H1 (cell line): ENCODE data around the gene PKD1. TPM values are rescaled to one million over a fixed set of nuclear protein-coding genes. Genes with fewer than 3 reads are reported as not detected.
A peak's percentile ranks its signal among the peaks of the same experiment; 100 is the strongest.

ENCODE experiments used
- CTCF ChIA-PET: fragments of 300-600 bp; sonication (Branson Sonifier 250); formaldehyde crosslinking; loops from one replicate; lab custom pipeline; 2021; ENCODE audit not compliant: partially characterized antibody; lab: Charles Lee
- POLR2A ChIA-PET: fragments of 300-600 bp; sonication (Branson Sonifier 250); formaldehyde crosslinking; loops from one replicate; lab custom pipeline; 2021; ENCODE audit warnings: inconsistent platforms; ENCODE audit not compliant: partially characterized antibody; lab: Charles Lee
- DNase-seq, 2 experiments: peaks; one replicate each; pipeline versions ENCODE4 v3.0.0 to v3.0.0-alpha.2; 2010 to 2022; ENCODE audit warnings: low spot score in 2 of 2, low read depth in 1 of 2, mixed read lengths in 1 of 2
- FAIRE-seq: peaks from 2 replicates; lab custom pipeline; 2011; peaks lifted over from hg19 to GRCh38; lab: Jason Lieb, UNC
- H2AFZ ChIP-seq: 2 replicates; pipeline ENCODE4 v1.8.1; 2012; ENCODE audit warnings: low read length, inconsistent platforms
- H2AK5ac ChIP-seq: 2 replicates; pipeline ENCODE4 v1.6.1; 2013; ENCODE audit warnings: low read depth, low read length
- H2BK120ac ChIP-seq: replicated peaks from 2 replicates; pipeline ENCODE3; 2013; ENCODE audit warnings: low read depth, low read length, inconsistent platforms
- H2BK12ac ChIP-seq: 2 replicates; pipeline ENCODE4 v1.6.1; 2013; ENCODE audit warnings: low read depth, low read length
- H2BK15ac ChIP-seq: 2 replicates; pipeline ENCODE4 v1.6.1; 2013; ENCODE audit warnings: low read length
- H2BK20ac ChIP-seq: 2 replicates; pipeline ENCODE4 v1.6.1; 2013; ENCODE audit warnings: low read length
- H2BK5ac ChIP-seq: 2 replicates; pipeline ENCODE4 v1.6.1; 2013; ENCODE audit warnings: low read depth, low read length
- H3K14ac ChIP-seq: 2 replicates; pipeline ENCODE4 v1.6.1; 2013; ENCODE audit warnings: inconsistent platforms; ENCODE audit not compliant: insufficient read length
- H3K18ac ChIP-seq: 2 replicates; pipeline ENCODE4 v1.6.1; 2013; ENCODE audit warnings: low read length; ENCODE audit errors: extremely low read depth
- H3K23ac ChIP-seq: 2 replicates; pipeline ENCODE4 v1.6.1; 2013; ENCODE audit warnings: inconsistent platforms; ENCODE audit not compliant: insufficient read length
- H3K23me2 ChIP-seq: 2 replicates; pipeline ENCODE4 v1.6.1; 2013; ENCODE audit warnings: low read depth, low read length
- H3K27ac ChIP-seq: 2 replicates; pipeline ENCODE4 v1.6.1; 2011; ENCODE audit warnings: low read depth, low read length, inconsistent platforms
- H3K27me3 ChIP-seq, 4 experiments: replicated peaks in 1 of 4; 1 replicate in 1 of 4; 2 replicates in 3 of 4; pipeline versions ENCODE4 v1.6.1 to v1.8.1; 2011 to 2013; ENCODE audit warnings: low read length in 3 of 4, mild to moderate bottlenecking in 3 of 4, inconsistent platforms in 2 of 4, mixed read lengths in 2 of 4, moderate library complexity in 1 of 4; ENCODE audit not compliant: control insufficient read depth in 3 of 4, insufficient read depth in 3 of 4; ENCODE audit errors: extremely low read depth in 1 of 4
- H3K36me3 ChIP-seq, 4 experiments: 2 replicates each; pipeline versions ENCODE4 v1.6.1 to v1.8.1; 2011 to 2013; ENCODE audit warnings: mild to moderate bottlenecking in 4 of 4, low read length in 3 of 4, moderate library complexity in 2 of 4, control low read depth in 1 of 4, inconsistent platforms in 1 of 4; ENCODE audit not compliant: insufficient read depth in 4 of 4, control insufficient read depth in 2 of 4
- H3K4ac ChIP-seq: replicated peaks from 2 replicates; pipeline ENCODE3; 2013; ENCODE audit warnings: low read length, low read depth, mixed read lengths, inconsistent platforms; ENCODE audit not compliant: insufficient read length
- H3K4me1 ChIP-seq, 4 experiments: replicated peaks in 1 of 4; 1 replicate in 1 of 4; 2 replicates in 3 of 4; pipeline versions ENCODE4 v1.6.1 to v1.8.1; 2011 to 2013; ENCODE audit warnings: low read length in 3 of 4, inconsistent platforms in 2 of 4, mixed read lengths in 1 of 4; ENCODE audit not compliant: insufficient read depth in 4 of 4, control insufficient read depth in 3 of 4
- H3K4me2 ChIP-seq, 2 experiments: 2 replicates each; pipeline versions ENCODE4 v1.6.1 to v1.8.1; 2011 to 2013; ENCODE audit warnings: low read depth in 2 of 2, low read length in 2 of 2, control low read depth in 1 of 2, inconsistent platforms in 1 of 2, mild to moderate bottlenecking in 1 of 2; ENCODE audit not compliant: insufficient read depth in 1 of 2
- H3K4me3 ChIP-seq, 4 experiments: fragments of 200-600, 300-600 bp in 1 of 4; sonication (generic), shearing (Covaris generic), sonication (Bioruptor Twin) in 1 of 4; 2 replicates each; pipeline versions ENCODE4 v1.5.1 to v1.8.1; 2011 to 2016; ENCODE audit warnings: low read length in 4 of 4, low read depth in 3 of 4, control low read depth in 2 of 4, inconsistent platforms in 2 of 4, mild to moderate bottlenecking in 2 of 4, mixed read lengths in 1 of 4, moderate library complexity in 1 of 4; ENCODE audit not compliant: insufficient read depth in 2 of 4; ENCODE audit errors: extremely low read depth in 1 of 4
- H3K56ac ChIP-seq: replicated peaks from 2 replicates; pipeline ENCODE3; 2013; ENCODE audit warnings: low read depth, mild to moderate bottlenecking, mixed read lengths, low read length, inconsistent platforms; ENCODE audit not compliant: insufficient read length
- H3K79me1 ChIP-seq: 2 replicates; pipeline ENCODE4 v1.6.1; 2013; ENCODE audit warnings: low read depth, low read length, control low read depth
- H3K79me2 ChIP-seq, 2 experiments: 2 replicates each; pipeline versions ENCODE4 v1.6.1 to v1.8.1; 2012 to 2013; ENCODE audit warnings: low read length in 2 of 2, mild to moderate bottlenecking in 2 of 2, inconsistent platforms in 1 of 2; ENCODE audit not compliant: insufficient read depth in 2 of 2, control insufficient read depth in 1 of 2
- H3K9ac ChIP-seq, 4 experiments: replicated peaks in 1 of 4; 1 replicate in 1 of 4; 2 replicates in 3 of 4; pipeline versions ENCODE4 v1.6.1 to v1.8.1; 2011 to 2013; ENCODE audit warnings: low read depth in 3 of 4, low read length in 3 of 4, control low read depth in 2 of 4, mild to moderate bottlenecking in 2 of 4, moderate library complexity in 2 of 4, inconsistent platforms in 1 of 4; ENCODE audit errors: extremely low read depth in 1 of 4
- H3K9me3 ChIP-seq, 2 experiments: 2 replicates each; pipeline versions ENCODE4 v1.6.1 to v1.8.1; 2012 to 2013; ENCODE audit warnings: mild to moderate bottlenecking in 2 of 2, moderate library complexity in 2 of 2, control low read depth in 1 of 2, inconsistent platforms in 1 of 2, low read depth in 1 of 2, low read length in 1 of 2, mixed read lengths in 1 of 2; ENCODE audit not compliant: insufficient read depth in 2 of 2
- H4K20me1 ChIP-seq, 2 experiments: replicated peaks in 1 of 2; 2 replicates each; pipeline versions ENCODE3 to v1.8.1; 2011 to 2013; ENCODE audit warnings: inconsistent platforms in 2 of 2, low read length in 2 of 2, mild to moderate bottlenecking in 1 of 2; ENCODE audit not compliant: insufficient read depth in 2 of 2, control insufficient read depth in 1 of 2
- H4K5ac ChIP-seq: 2 replicates; pipeline ENCODE4 v1.6.1; 2013; ENCODE audit warnings: low read length, low read depth, mixed read lengths, inconsistent platforms; ENCODE audit not compliant: insufficient read length
- H4K8ac ChIP-seq: 2 replicates; pipeline ENCODE4 v1.8.0; 2013; ENCODE audit warnings: mild to moderate bottlenecking, moderate library complexity, low read length, inconsistent platforms; ENCODE audit not compliant: insufficient read depth; ENCODE audit errors: extremely low read depth
- H4K91ac ChIP-seq: replicated peaks from 2 replicates; pipeline ENCODE3; 2013; ENCODE audit warnings: low read length, mixed read lengths, inconsistent platforms; ENCODE audit not compliant: insufficient read length
- ATF3 ChIP-seq: IDR thresholded peaks from 2 replicates; pipeline ENCODE4 v1.6.1; 2011; ENCODE audit warnings: low read depth, mild to moderate bottlenecking, low read length; ENCODE audit not compliant: insufficient read depth
- BACH1 ChIP-seq: IDR thresholded peaks from 2 replicates; pipeline ENCODE4 v1.6.1; 2012; ENCODE audit warnings: low read length, improper control_type of control experiment
- CBX8 ChIP-seq: fragments of 300-800, 300-1000 bp; sonication (generic); IDR thresholded peaks from 2 replicates; pipeline ENCODE4 v1.7.1; 2016; ENCODE audit warnings: low read depth, low read length, borderline replicate concordance
- EGR1 ChIP-seq: IDR thresholded peaks from 2 replicates; pipeline ENCODE4 v1.6.1; 2011; ENCODE audit warnings: low read depth, low read length, borderline replicate concordance
- EP300 ChIP-seq, 2 experiments: IDR thresholded peaks; 1 replicate in 1 of 2; 2 replicates in 1 of 2; pipeline ENCODE4 v1.6.1; 2011 to 2012; ENCODE audit warnings: low read depth in 2 of 2, low read length in 2 of 2, mild to moderate bottlenecking in 2 of 2, borderline replicate concordance in 1 of 2, inconsistent platforms in 1 of 2, moderate library complexity in 1 of 2
- POU5F1 ChIP-seq: IDR thresholded peaks from 2 replicates; pipeline ENCODE4 v1.6.1; 2011; ENCODE audit warnings: low read depth, mild to moderate bottlenecking, low read length, moderate library complexity
- SIN3A ChIP-seq, 2 experiments: IDR thresholded peaks in 1 of 2; conservative IDR thresholded peaks in 1 of 2; 2 replicates each; pipeline ENCODE4 v1.6.1; 2011 to 2012; ENCODE audit warnings: low read length in 2 of 2, improper control_type of control experiment in 1 of 2, low read depth in 1 of 2, mild to moderate bottlenecking in 1 of 2
- SP1 ChIP-seq: IDR thresholded peaks from 2 replicates; pipeline ENCODE4 v1.6.1; 2011; ENCODE audit warnings: low read depth, low read length
- TAF7 ChIP-seq: optimal IDR thresholded peaks from 2 replicates; pipeline ENCODE3; 2011; ENCODE audit warnings: low read depth, mild to moderate bottlenecking, inconsistent platforms, low read length, moderate library complexity, borderline replicate concordance
- TBP ChIP-seq: IDR thresholded peaks from 2 replicates; pipeline ENCODE4 v1.6.1; 2011; ENCODE audit warnings: low read depth, low read length, improper control_type of control experiment
- WGBS, 2 experiments: shearing (Covaris generic) in 1 of 2; methylation state at CpG; one replicate each; pipeline versions ENCODE4 v1.1.6 to v1.1.7; 2013 to 2015; ENCODE audit warnings: low lambda C conversion rate in 2 of 2, mixed read lengths in 2 of 2, inconsistent platforms in 1 of 2, low coverage in 1 of 2, missing lambda C conversion rate in 1 of 2; ENCODE audit not compliant: insufficient replicate concordance in 2 of 2, insufficient coverage in 1 of 2, insufficient read length in 1 of 2; ENCODE audit errors: extremely low coverage in 1 of 2, missing lambda C conversion rate in 1 of 2; 5-methylcytosine and 5-hydroxymethylcytosine counted together
- polyA plus RNA-seq, 7 experiments: library from polyadenylated mRNA; depleted of rRNA in 3 of 7; stranded (reverse) in 5 of 7; unstranded in 2 of 7; fragments of >200 nt in 5 of 7; fragments of 200-250 nt in 2 of 7; gene quantifications; 1 replicate in 5 of 7; 2 replicates in 1 of 7; 4 replicates in 1 of 7; pipeline versions ENCODE4 v1.2.1 to v1.2.3, GENCODE V29; 2011 to 2013; ENCODE audit warnings: missing spikeins in 2 of 7, mixed read lengths in 2 of 7
- total RNA-seq: library from RNA; stranded (reverse); fragmentation: NEBNext Ultra II Directional; extraction: Animal tissue kit (Norgen Biotek cat#: 25700); gene quantifications from 2 replicates; pipeline ENCODE4 v1.2.1, GENCODE V29; 2021

PKD1 gene
- total and polyA plus RNA-seq, 2 of the 8 experiments (the other 6 are each of a cell fraction or from before 2014, with no cell fraction given) = 40.6 to 52.7 TPM

- ChIA-PET CTCF (interaction anchor here (1.0 to 1.4 kb wide), 3 partner anchors 17 to 36 kb away, joined by 3 to 5 read pairs (median 3); partner anchors contain the start of gene PGP), POLR2A (interaction anchor here (0.8 to 13.5 kb wide), 7 partner anchors 11 to 106 kb away, joined by 3 to 312 read pairs (median 5); partner anchors contain the start of genes CASKIN1, RAB26 and TRAF7)
- Histone ChIP-seq H2BK5ac (no peak overlapping the region), H4K20me1 (peaks cover 2 to 17% of the 10 kb centered on the region in 2 experiments), H3K18ac (no peak overlapping the region), H3K23me2 (peaks cover 2% of the 10 kb centered on the region; the same call in 1 of the 2 replicates), H4K5ac (no peak overlapping the region), H3K4me1 (peaks cover 0 to 7% (median 2%) of the 10 kb centered on the region in 4 experiments; a peak in 4 of 7 replicates), H3K4me2 (peak overlapping the region; percentile 28 to 61; a peak in 3 of 4 replicates), H3K56ac (no peak overlapping the region), H3K14ac (no peak overlapping the region), H3K27ac (no peak overlapping the region), H3K4ac (no peak overlapping the region), H2BK15ac (no peak overlapping the region), H3K23ac (no peak overlapping the region), H2BK120ac (no peak overlapping the region), H3K79me2 (no peaks in the 10 kb centered on the region), H4K8ac (no peak overlapping the region), H3K9ac (no peak overlapping the region), H3K79me1 (no peaks in the 10 kb centered on the region), H2BK20ac (no peak overlapping the region), H3K27me3 (no peaks in the 10 kb centered on the region; a peak in 1 of 7 replicates), H2AK5ac (no peak overlapping the region), H3K36me3 (peaks cover 11 to 39% (median 22%) of the 10 kb centered on the region in 4 experiments; a peak in 7 of 8 replicates), H3K9me3 (no peaks in the 10 kb centered on the region), H4K91ac (no peak overlapping the region), H2BK12ac (no peak overlapping the region), H2AFZ (no peak overlapping the region), H3K4me3 (peak overlapping the region in 1 of 4 experiments; percentile 43; a peak in 3 of 8 replicates)
- no peak for FAIRE-seq
- WGBS, 2 experiments = 77% methylated on average over 27 of the region's 106 CpGs; no CpG with 5 or more reads in 1 of the 2 experiments
- peak; percentile 62 to 95 for DNase-seq
- no peak for TF ChIP-seq BACH1
- peak; percentile 65; the same call in 1 of the 2 replicates for TF ChIP-seq EGR1
- no peak for TF ChIP-seq CBX8
- TF ChIP-seq ATF3 = no peak
- TF ChIP-seq EP300 (IDR thresholded peaks at IDR 0.05; ENCODE audit: borderline replicate concordance in 1 of 2, low read depth in 2 of 2, low read length in 2 of 2) = no peak
- TF ChIP-seq TBP = peak; percentile 33; the same call in 1 of the 2 replicates
- peak; percentile 66; the same call in 1 of the 2 replicates for TF ChIP-seq SP1
- peak in 1 of 2 experiments; percentile 68; a peak in 1 of 4 replicates for TF ChIP-seq SIN3A (conservative IDR thresholded peaks at IDR 0.05 in 1 of 2, IDR thresholded peaks at IDR 0.05 in 1 of 2; ENCODE audit: low read depth in 1 of 2, low read length in 2 of 2)
- peak; percentile 35 for TF ChIP-seq TAF7
- no peak for TF ChIP-seq POU5F1
Observed at GRCh38 chr16:2178321-2179106, 42.8 kb upstream of the PKD1 start.
